NCI-H345 (cell line): ENCODE data around the gene BCL6.

ENCODE experiments used
- DNase-seq: peaks from one replicate; lab custom pipeline; 2025; lab: John Stamatoyannopoulos, UW

Gene BCL6

DNA sequence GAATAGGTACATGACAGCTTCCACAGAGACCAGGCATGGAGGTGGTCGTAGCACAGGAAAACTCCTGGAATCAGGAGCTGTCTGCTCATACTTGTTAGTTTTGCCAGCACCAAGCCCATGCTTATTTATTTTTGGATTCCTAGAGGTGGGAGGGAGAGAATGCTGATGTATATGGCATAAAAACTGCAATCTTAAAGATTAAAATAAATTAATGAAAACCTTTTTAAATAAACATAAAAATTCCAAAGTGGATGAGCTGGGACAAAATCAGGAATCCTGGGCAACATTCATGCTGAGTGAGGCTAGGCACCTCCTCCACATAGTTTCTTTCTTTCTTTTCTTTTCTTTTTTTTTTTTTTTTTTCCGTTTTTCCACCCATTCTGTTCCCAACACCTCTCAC is 14.3 kb upstream of the BCL6 start:
- DNase-seq = no peak

GRCh38 chr3:187758318-187758955 is 13.2 kb upstream of the BCL6 start:
- no peak for DNase-seq

DNA sequence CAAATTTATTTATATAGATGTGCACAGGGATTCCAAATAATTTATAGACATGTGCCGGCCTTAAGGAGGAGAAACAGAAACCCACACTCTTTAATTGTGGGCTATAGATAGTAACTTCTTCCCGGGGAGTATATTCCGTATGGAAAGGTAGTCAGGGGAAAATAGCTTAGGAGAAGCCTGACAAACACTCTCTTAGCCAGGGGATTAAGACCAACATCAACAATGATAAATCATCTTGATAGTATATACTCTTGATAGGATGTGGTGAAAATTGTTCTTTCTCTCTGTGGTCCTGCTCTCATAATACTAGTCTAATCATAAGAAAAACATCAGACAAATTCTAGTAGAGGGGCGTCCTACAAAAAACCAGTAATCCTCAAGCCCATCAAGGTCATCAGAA is 8.2 kb upstream of the BCL6 start:
- DNase-seq = no peak

GRCh38 chr3:187750513-187751123 is 5.3 kb upstream of the BCL6 start:
- no peak for DNase-seq

DNA sequence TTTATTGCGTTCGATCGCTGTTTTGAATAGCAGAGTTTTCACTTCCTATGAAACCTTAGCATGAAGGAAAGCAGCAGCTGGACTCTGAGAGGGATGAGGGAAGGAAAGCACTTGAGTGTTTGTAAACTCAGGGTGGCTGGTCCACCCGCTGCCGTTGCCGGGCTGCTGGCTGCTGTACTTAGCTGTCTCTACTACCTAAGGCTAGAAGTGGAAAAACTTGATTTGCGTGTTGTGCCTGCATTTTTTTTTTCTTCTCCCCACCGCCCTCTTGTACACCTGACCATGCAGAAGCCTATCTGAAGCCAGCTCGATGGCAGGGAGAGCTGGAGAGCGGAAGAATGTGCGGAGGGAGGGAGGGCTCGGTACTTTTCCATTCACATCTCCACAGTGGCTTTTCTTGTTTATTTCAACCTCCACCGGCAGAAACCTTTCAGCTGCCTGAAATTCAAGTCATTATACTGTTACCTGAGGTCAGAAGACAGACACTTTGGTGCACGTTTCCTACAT is 4.8 kb upstream of the BCL6 start:
- DNase-seq = peak; percentile 89

- DNase-seq = peak; percentile 90
Measured at GRCh38 chr3:187748050-187748481, 2.8 kb upstream of the BCL6 start.

GRCh38 chr3:187747506-187747905 is 2.2 kb upstream of the BCL6 start:
- DNase-seq = no peak

DNA sequence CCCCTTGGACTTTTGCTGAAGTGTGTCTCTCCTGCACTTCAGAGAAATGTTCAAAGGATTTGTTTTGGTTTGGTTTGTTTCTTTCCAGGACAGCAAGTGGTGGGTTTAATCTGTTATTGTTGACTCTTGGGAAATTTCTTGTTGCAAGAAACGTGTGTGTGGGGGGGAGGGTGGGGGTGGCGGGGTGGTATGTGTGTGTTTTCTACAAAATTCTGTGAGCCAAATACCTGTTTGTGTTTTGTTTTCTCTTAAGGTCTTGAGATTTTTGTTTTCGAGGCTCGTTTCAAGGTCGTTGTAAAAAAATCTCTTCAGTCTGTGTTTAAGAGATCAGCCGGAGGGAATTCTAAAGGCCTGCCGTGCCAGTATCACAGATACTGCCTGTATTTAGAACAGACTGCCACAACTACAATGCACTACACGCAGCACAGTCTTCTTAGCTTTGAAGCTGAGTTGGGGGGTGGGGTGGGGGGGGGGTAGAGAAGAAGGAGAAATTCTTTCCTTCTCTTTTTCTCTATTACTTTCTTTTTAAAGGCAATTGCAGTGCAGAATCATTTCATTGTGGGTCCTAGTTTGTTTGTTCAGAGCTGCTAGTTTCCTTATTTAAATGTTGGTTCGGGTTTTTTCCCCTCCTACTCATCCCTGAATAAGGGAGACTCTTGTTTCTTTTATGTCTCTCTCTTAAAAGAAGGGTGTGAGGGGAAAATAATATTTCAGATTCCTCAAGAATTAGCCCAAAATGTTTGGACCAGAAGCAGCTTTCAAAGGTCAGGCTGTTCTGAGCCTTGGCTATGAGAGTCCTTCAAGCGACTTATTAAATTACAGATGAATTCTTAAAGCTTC is 1.4 kb upstream of the BCL6 start:
- DNase-seq = no peak

GRCh38 chr3:187746059-187746441 is 782 bp upstream of the BCL6 start:
- DNase-seq = no peak

DNA sequence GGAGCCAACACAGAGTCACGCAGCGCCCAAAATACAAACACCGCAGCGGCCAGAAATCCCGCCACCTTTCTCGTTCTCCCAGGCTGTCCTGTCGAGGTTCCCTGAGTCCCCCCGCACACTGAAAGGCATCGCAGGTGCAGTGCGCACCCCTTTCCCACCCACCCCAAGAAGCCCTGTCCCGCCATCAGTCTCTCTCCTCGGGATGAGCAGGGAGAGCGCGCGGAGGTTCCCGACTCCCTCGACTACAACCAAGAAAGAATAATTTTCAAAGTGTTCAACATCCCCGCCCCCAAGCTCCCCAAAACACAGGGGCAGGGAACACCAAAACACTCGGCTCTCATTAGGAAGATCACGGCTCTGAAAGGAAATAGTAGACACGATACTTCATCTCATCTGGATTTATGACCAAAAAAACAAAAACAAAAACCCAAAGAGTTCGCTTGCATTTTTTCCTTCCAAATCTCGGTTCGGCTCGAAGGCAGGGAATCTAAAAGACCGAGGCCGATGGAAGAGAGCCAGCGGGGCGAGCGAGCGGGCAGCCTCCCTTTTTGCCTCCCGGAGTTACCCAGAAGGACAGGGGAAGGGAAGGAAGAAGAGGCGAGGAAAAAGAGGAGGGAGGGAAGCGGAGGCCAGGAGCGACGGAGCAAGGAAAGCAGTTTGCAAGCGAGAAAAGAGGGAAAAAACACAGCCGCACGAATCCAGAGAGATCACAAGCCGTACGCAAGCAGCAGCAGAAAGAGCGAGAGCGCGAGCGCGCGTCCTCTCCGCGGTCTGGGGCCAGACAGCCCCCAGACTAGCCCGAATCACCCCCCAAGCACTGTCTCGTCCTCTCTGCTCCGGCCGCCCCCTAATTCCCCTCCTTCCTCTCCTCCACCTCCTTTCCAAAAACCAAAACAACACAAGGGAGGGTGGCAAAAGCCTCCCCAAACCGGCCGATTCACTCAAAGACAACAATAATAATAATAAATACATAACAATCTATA is 808 bp downstream of the BCL6 start:
- peak; percentile 58 for DNase-seq

GRCh38 chr3:187743195-187744141 is 1.8 kb downstream of the BCL6 start:
- DNase-seq = peak; percentile 71

GRCh38 chr3:187742351-187743171 is 2.7 kb downstream of the BCL6 start:
- no peak for DNase-seq

- peak; percentile 76 for DNase-seq
Measured at GRCh38 chr3:187741403-187742350, 3.6 kb downstream of the BCL6 start.

GRCh38 chr3:187740421-187741399 is 4.6 kb downstream of the BCL6 start:
- peak; percentile 85 for DNase-seq

- peak; percentile 86 for DNase-seq
Measured at GRCh38 chr3:187739561-187740332, 5.5 kb downstream of the BCL6 start.

GRCh38 chr3:187739094-187739560 is 6.1 kb downstream of the BCL6 start:
- DNase-seq = peak; percentile 76
